ENCODE measurements around the gene CH25H.
"Not testable (repeated sequence)": the region's sequence is repeated elsewhere in the genome, so short reads cannot be mapped to it uniquely, and the experiment has no call there.

Gene CH25H, protein sequence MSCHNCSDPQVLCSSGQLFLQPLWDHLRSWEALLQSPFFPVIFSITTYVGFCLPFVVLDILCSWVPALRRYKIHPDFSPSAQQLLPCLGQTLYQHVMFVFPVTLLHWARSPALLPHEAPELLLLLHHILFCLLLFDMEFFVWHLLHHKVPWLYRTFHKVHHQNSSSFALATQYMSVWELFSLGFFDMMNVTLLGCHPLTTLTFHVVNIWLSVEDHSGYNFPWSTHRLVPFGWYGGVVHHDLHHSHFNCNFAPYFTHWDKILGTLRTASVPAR

DNA sequence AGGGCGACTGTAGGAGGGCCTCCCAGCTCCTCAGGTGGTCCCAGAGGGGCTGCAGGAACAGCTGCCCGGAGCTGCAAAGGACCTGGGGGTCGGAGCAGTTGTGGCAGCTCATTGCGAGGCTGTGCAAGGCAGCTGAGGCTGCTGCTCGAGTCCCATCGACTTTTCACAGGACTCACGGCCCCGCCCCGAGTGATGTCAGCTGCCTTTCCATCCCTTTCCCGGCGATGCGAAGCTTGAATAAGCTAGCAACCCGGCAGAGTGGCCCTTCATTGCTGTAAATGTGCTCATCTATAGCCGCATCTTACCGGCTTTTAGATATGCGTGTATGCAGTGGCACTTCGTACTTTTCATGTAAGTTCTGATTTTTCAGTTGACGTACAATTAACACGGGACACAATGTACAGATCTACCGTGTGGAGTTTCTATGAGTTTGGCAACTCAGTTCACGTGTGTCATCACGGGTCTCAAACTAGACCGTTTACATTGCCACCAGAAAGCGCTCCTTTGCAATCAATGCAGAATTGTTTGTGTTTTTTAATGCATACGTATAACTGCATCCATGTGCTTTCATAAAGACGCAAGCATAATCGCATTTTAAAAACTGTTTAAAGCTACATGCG, at the start of gene CH25H:
CH25H (minus strand) TSS at position 137 of the 620 bp plus-strand sequence; CDS start at position 112, 25 bp downstream.
- no peak for DNase-seq

DNA sequence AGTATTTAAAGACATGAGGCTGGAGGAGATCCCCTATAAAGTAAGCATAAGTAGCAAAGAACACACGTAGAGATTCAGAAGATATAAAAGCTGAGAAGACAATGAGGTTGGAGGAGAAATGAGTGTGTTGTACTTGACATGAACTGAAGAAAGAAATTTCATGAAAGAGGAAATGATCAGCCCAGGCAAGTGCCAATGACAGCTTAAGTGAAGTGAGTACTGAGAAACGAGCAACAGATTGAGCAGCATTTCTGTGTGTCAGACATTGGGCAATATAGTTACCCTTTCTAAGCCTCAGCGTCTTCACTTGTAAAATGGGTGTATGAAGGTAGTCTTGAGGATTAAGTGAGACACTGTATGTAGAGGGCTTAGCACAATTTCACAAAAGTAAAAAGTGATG, 49.2 kb upstream of the CH25H start:
- no peak for DNase-seq

DNA sequence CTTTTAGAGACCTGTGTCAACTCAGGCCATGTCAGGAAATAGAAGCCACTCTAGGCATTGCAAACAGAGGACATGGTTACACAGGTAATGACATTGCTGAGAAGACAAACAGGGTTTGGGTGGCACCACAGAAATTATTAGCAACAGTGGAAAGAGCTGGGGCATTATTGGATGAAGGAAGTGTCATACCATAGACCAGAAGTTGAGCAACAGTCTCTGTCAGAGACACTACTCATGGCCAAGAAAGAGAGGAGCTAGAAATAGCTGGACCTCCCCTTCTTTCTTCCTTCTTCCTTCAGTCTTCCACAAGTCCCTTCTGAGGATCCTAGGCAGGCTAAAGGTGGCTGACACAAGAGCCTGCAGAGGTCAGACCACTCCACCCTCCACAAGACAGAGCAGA, 48.7 kb upstream of the CH25H start:
- no peak for DNase-seq

DNA sequence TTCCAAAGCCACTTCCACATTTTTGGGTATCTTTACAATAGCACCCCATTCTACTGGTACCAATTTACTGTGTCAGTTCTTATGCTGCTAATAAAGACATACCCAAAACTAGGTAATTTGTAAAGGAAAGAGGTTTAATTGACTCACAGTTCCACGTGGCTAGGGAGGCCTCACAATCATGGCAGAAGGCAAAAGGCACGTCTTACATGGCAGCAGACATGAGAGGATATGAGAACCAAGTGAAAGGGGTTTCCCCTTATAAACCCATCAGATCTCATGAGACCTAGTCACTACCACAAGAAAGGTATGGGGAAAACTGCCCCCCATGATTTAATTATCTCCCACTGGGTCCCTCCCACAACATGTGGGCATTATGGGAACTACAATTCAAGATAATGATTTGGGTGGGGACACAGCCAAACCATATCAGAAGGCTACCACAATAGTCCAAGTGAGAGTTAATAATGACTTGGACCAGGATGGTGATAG, 48.0 kb upstream of the CH25H start:
- not testable (repeated sequence) for DNase-seq

DNA sequence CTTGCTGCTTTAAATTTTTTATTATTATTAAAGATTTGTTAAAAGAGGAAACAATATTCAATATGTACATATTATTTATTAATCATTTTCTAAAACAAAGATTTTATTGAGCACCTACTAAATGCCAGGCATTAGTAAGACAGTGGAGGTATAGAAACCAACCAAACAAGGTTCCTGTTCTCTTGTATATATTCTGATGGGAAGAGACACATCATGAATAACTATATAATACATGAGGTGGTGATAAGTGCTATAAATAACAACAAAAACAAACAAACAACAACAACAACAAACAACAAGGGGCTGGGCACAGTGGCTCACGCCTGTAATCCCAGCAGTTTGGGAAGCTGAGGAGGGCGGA, 45.1 kb upstream of the CH25H start:
- no peak for DNase-seq

DNA sequence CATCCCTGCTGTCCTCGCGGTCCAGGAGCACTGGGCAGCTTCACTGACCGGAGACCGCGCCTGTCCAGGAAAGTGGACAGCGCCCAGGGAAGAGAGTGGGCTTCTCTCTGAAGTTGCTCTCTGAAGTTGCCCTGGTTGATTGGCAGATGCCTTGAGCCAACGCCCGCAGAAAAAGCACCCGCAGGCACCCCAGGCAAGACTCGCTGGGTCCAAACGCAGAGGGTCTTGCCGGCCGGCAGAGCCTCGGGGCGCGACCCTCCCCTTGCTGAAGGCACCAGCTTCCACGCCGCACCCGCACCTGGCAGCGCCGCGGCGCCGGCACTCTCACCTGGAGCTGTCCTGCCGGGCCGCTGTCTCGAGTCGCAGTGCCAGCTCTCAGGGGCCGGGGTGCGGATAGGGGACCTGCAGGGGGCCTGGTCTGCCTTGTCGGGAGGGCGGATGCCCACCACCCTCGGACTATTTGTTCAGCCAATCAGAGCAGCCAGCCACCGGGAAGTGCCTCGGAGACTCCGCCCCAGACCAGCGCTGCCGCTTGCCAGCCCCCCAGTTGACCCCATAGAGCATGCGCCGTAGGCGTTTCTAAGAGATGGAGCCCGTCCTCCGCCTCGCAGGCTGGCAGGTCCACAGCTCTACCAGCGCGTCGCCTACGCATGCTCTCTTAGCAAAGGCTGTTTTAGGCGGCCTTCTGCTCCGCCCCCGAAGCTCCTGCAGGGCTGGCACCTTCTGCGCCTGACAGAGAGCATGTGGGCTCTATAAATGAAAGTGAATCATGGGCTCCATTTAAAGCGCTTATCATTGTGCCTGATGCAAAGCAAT, 44.5 kb upstream of the CH25H start, which contains the start of gene LIPA:
LIPA (minus strand) TSS at position 367 of the 816 bp plus-strand sequence. CDS start 4,127 bp downstream, outside the sequence.
- peak; percentile 86 to 95 for DNase-seq

DNA sequence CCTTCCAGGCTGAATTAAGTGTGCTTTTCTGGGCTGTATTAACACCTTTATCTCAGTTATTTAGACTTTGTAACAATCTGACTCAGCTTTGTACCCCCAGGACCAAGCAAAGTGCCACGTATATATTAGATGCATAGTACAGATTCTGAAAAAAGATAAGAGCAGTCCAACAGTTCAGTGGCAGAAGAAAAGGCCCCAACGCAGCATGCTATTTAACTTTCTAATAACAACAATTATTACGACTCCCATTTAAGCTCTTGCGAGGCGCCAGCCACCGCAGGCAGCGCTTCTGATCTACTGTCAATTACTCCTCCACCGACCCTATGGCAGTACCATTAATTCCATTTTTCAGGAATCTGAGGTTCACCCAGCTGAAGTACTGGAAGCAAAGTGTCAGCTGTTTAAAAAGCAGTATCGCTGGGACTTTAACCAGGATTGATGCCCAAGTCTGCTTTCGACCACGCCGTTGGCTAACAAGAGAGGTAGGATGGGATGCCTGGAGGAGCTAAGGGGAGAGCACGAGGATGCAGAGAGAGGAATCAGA, 43.8 kb upstream of the CH25H start:
- DNase-seq, result no peak

DNA sequence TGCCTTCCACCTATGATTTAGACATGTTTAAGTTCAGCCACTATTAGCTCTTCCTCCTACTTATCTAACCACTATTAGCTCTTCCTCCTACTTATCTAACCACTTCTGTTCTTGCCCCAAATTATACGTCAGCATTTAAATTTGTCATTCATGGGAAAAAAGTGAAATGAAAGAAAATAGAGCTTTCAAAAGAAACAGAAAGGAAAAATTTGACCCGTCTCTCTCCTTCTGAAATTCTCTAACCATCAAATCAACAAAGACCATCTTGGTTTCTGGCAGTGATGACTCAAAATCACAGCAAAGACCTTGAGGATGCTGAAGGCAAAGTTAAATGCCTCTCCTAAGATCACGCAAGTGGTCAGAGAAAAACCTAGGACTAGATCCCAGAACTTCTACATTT, 41.9 kb upstream of the CH25H start:
- no peak for DNase-seq

DNA sequence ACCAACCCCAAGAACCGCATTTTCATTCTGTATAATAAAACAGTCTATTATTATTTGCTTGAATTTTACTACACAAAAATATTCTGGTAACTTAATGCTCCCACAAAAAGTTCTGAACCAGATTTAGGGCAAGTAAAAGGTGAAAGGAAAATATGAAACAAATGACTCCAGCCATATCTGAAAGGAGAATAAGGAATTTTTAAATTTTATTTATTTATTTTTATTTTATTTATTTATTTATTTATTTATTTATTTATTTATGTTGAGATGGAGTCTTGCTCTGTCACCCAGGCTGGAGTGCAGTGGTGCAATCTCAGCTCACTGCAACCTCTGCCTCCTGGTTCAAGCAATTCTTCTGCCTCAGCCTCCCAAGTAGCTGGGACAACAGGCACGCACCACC, 40.5 kb upstream of the CH25H start:
- DNase-seq, result not testable (repeated sequence)

DNA sequence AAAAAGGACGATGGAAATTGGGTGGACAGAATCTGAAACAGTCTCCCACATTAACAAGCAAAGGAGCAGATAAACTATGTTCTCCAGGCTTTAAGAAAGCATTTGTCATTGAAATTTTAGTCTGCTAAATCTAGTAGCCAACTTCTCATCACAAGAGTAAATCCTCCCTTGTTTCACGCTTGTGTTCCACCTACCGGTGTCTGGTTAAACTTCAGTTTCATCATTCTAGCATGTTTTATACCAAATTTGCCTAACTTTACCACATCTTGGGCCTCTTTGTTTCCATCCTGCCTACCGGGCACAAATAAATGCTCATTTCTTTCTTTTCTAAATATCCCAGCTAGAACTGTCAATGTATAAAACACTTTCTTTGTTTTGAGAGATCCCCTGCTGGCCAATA, 38.7 kb upstream of the CH25H start:
- no peak for DNase-seq

DNA sequence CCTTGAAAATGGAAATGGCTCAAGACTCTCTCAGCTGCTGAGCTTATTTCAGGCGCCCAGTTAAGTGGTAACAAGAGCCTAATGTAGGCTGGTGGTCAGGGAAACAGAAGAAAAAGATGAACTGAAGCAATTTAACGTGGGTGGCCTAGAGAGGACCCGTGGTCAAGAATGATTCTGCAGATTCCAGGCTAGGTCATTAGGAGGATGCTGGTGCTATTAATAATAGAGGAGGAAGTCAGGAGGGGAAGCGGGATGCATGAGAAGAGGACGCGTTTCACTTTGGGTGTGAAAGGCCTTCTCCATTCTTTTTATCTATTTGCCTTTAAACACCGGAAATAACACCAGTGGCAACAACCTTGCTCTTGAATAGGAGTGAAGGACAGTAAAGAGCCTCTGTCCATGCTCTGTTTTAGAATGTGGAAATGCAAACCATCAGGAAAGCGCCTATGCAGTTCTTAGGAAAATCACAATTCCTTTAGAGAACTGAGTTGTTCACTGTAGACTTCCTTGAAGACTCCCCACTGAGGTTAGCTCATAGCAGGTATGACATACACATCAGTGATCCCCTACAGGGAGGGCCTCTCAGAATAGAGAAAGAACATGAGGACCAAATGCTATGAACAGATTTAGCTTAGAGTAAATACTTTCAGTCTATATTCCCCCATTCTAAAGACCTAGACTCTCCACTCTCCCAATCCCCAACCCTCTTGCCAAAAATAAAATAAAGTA, 35.9 kb upstream of the CH25H start:
- no peak for DNase-seq

DNA sequence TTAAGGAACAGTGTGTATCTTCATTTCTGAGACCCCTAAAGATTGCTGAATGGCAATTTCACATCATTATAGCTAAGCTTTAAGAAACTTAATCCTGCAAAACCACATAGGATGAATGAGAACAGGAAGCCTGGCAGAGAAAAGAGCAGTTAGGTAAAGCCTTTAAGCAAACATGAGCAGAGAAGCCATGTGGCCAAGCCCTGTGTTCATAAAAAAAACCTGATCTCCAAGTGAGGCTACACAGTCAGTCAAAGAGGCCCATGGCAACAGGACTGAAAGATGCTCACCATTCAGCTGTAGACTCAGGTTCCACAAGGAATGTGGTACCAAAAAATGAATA, 35.2 kb upstream of the CH25H start:
- DNase-seq, result no peak

DNA sequence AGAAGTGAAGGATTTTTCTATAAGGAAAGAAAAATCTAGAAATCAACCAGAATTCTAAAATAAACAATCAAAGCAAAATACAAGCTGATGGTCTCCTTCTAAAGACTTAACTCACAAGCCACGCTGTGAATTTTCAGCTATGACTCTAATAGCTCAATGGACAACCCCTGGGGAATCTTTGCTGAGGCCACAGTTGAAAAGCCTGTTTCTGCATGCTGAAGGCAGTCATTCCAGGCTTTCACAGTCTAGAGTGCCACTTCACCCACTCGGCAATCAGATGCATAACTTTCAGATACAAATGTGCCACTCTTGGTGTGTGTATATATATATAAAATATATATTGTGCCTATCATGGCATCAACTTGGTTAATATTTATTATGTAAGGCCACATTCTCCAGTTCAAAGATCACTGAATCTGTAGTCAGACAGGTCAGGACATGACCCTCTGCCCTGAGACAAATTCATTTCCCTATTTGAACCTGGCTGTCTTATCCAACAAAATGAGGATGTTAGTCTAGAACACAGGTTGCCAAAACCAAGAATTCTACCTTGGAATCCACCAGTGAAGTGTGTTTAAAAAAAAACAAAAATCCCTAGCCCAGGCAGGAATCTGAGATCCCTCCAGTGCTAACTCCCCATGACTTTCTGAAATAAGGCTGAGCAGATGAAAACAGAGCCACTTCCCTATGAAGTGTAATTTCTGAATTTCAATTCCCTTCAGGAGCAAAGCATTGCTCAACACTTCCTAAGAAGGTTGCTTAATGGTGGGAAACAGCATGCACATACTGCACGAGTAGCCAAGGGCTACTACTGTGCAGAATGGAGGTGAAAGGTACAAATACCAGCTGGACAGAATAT, 34.6 kb upstream of the CH25H start:
- DNase-seq, result no peak

DNA sequence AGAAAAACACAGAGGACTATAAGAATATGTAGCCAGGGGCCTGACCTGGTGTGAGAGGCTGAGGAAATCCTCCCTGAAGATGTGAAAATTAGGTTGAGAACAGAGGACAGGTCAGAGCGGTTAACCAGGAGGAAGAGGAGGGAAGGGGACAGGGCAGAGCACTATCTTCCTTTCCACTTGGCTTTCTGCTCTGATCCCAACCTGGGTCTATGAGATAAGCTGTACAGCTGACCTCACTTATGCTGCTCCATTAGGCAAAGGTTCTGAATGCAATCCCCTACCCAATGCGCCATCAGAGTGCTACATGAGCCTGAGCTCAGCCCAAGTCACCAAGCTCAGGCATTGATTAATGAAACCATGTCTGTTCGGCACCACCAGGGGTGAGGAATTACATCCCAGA, 33.9 kb upstream of the CH25H start:
- DNase-seq, result no peak

DNA sequence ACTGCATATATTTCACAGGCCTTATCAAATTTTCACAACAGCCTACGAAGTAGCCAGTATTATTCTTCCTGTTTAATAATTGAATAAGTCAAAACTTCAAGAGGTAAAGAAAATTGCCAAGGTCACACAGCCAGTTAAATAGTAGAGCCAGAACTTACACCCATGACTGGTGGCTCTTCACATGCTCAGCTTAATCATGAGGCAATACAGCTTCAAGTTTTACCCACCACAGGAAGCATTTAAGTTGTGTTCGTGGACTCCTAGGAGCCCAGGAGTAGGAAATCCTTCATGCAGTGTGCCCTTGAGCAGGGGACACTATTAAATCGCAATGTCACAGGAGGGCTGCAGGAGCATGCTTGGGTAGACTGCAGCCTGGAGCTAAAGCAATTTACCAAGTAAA, 33.4 kb upstream of the CH25H start:
- DNase-seq, result no peak

DNA sequence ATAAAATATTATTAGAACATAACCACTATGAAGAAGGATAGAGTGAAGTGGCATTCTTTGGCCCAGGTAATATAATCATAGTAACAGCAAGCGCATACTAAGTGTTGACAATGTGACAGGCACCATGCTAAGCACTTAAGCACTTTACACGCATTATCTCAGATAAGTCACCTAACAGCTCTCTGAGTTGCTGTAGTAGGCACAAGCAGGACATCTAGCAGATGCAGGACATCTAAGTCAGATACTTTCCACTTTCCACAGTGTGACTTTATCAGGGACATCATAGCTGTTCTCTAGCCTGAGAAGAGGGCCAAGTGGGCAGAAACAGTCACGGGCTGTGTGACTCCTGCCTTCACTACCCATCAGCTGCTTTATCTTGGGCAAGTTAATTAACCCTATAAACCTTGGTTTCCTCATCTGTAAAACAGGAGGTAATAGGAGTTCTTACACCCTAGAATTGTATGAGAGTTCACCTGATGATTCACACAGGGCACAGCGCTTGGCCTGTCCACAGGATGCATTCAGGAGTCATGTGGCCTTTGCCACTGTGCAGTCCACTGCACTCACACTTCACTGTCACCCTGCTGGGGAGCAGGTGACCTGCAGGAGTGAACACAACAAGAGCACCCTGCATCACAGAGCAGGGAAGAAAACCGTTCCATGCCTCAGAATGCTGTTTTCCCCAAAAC, 32.0 kb upstream of the CH25H start:
- DNase-seq, result no peak

DNA sequence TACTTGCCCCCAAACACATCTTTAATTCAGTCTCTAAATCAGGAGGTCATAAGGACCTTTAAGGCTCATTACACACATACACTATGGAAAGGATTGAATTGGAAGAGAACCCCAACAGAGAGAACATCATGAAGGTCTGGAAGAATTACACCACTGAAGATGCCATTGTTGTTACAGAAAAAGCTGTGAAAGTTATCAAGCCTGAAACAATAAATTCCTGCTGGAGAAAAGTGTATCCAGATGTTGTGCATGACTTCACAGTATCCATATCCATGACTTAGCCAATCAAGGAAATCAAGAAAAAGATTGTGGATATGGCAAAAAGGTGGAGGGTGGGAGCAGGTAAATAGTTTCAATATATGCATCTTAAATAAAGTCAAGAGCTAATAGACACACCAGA, 30.7 kb upstream of the CH25H start:
- DNase-seq, result no peak

DNA sequence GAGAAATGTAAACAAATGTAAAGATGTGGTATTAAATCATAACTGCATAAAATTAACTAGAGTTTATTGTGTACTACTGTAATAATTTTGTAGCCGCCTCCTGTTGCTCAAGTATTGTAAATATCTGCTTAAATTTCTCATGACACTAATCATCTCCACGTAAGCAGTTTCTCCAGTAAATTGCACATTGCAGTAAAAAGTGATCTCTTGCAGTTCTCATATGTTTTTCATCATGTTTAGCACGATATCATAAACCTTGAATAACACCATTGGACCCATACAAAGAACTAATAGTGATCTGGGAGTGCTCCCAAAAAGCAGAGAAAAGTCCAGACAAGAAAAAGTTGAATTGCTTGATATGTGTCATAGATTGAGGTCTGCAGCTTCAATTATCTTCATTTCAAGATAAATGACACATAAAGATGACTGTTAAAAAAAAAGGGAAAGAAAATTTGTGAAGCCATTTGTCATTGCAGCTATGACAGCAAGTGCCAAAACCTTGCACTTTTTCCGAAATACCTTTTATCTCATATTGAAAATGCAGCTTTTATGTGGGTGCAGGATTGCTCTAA, 29.2 kb upstream of the CH25H start:
- DNase-seq, result no peak

DNA sequence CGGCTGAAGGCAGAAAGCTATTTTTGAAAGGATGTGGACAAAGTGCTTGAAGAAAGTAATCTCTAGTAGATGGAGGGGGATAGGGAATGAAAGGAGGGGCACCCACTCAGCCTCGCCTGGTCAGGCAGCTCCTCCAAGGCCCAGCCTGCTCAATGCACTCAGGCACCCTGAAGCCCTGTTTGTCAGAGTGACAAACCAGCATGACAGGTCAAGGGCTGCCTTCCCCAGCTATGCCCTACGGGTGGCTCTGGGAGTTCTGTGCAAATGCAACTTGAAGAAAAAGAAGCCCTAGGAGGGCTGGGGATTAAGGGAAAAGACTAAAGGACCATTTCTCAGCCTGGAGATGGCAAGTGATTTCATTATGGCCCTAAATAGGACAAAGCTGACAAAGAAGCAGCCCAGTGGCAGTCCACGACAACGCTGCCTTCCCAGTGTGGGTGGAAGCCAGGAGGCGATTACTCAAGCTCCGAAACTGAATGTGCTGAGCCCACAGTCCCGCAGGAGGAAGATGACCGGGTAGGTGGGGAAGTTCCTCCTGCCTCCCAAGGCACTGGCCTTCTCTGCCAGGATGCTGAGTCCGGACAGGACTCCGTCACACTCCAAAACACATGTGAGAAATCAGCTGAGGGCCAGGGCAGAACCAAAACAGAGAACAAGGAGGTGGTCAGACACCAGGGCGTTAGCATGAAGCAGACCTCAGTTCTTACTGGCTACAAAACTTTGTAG, 28.1 kb upstream of the CH25H start:
- DNase-seq, result no peak

DNA sequence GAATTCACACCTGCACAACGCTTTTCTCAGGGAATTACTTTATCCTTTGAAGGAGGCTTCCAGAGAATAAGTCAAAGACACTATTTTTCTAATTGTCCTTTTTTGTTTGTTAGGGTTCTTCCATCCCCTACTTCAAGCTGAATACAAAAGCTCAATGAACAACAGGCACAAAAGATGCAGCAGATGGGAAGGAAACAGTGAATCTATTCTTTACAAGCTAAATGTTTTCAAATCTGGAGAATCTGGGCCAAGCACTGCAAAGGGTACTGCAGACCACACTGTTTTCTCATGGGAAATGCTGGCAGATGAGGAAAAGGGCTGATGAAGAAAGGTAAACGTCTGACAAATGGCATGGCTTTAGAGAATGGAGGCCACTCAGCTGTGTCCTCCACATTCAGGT, 25.9 kb upstream of the CH25H start:
- DNase-seq, result no peak

Data from SW 1271 (cell line).